Activated CD8-positive, alpha-beta T cell treated with anti-CD3 and anti-CD28 coated beads, Interleukin-2, amount 10 ng/mL, durations not matched to agents 7 days and 5 days (primary cell): ENCODE data around the gene ZNF496. TPM values are rescaled to one million over a fixed set of nuclear protein-coding genes. Genes with fewer than 3 reads are reported as not detected.
A peak's percentile ranks its signal among the peaks of the same experiment; 100 is the strongest.
"Not testable (repeated sequence)": the region's sequence is repeated elsewhere in the genome, so short reads cannot be mapped to it uniquely, and the experiment has no call there.

ENCODE experiments used
- ATAC-seq: fragments of 150-1000 bp; cut with Tn5 transposase; one replicate; pipeline ENCODE4 v1.10.0; 2021; ENCODE audit warnings: moderate library complexity
- CTCF ChIA-PET: fragments of 350-600 bp; sonication (Branson Sonifier 250); formaldehyde crosslinking; loops from one replicate; lab custom pipeline; 2021; ENCODE audit warnings: antibody characterized with exemption; lab: Charles Lee
- POLR2A ChIA-PET: fragments of 350-600 bp; sonication (Branson Sonifier 250); formaldehyde crosslinking; loops from one replicate; lab custom pipeline; 2021; ENCODE audit warnings: antibody characterized with exemption; lab: Charles Lee
- DNase-seq: peaks from one replicate; pipeline ENCODE4 v3.0.0-alpha.2; 2020
- H3K27ac Mint-ChIP-seq: one replicate; pipeline ENCODE4 v1.8.0; 2021; ENCODE audit warnings: mild to moderate bottlenecking, mixed read lengths
- H3K27me3 Mint-ChIP-seq: one replicate; pipeline ENCODE4 v1.8.0; 2021; ENCODE audit warnings: low read depth, mixed read lengths
- H3K36me3 Mint-ChIP-seq: one replicate; pipeline ENCODE4 v1.8.0; 2021; ENCODE audit warnings: low read depth, mixed read lengths
- H3K4me1 Mint-ChIP-seq: one replicate; pipeline ENCODE4 v1.8.0; 2021; ENCODE audit warnings: low read depth, mixed read lengths
- H3K4me3 Mint-ChIP-seq: one replicate; pipeline ENCODE4 v1.8.0; 2021; ENCODE audit warnings: mild to moderate bottlenecking, mixed read lengths
- H3K9me3 Mint-ChIP-seq: one replicate; pipeline ENCODE4 v1.8.0; 2022; ENCODE audit warnings: mixed read lengths; ENCODE audit not compliant: insufficient read depth
- total RNA-seq, 2 experiments: library from RNA; stranded (reverse); gene quantifications; one replicate each; pipeline ENCODE4 v1.2.3, GENCODE V29; 2021

The ZNF496 gene
- total RNA-seq, 2 experiments from 2014 or later: 20.5 to 22.0 TPM

- CTCF ChIA-PET: no interaction called here
- Mint-ChIP-seq H3K9me3 (no peaks in the 10 kb centered on the region), H3K27me3 (peaks cover 9% of the 10 kb centered on the region), H3K36me3 (no peaks in the 10 kb centered on the region), H3K27ac (no peak overlapping the region), H3K4me1 (peaks cover 6% of the 10 kb centered on the region), H3K4me3 (no peak overlapping the region)
- POLR2A ChIA-PET: no interaction called here
- ATAC-seq (no peak), DNase-seq (no peak)
These were observed 25.5 kb upstream of the ZNF496 start for GRCh38 chr1:247357052-247357780.

- POLR2A ChIA-PET, H3K36me3 Mint-ChIP-seq: not testable (repeated sequence)
These were observed 23.5 kb upstream of the ZNF496 start for GRCh38 chr1:247355160-247355559.

GRCh38 chr1:247352175-247352574 is 20.5 kb upstream of the ZNF496 start:
- Mint-ChIP-seq H3K9me3 (no peaks in the 10 kb centered on the region), H3K4me1 (peaks cover 12% of the 10 kb centered on the region), H3K4me3 (no peak overlapping the region), H3K27me3 (peaks cover 4% of the 10 kb centered on the region), H3K27ac (no peak overlapping the region), H3K36me3 (no peaks in the 10 kb centered on the region)
- ChIA-PET CTCF (no interaction called here), POLR2A (no interaction called here)
- DNase-seq (no peak), ATAC-seq (no peak)

More at GRCh38 chr1:247355160-247355559, 23.5 kb upstream of the ZNF496 start:
- not testable (repeated sequence) for DNase-seq, H3K9me3 Mint-ChIP-seq, H3K27ac Mint-ChIP-seq, H3K27me3 Mint-ChIP-seq, H3K4me1 Mint-ChIP-seq, ATAC-seq, H3K4me3 Mint-ChIP-seq
- CTCF ChIA-PET: interaction anchor here (1.1 kb wide), 1 partner anchor 18 kb away, joined by 5 read pairs; no protein-coding TSS in a partner anchor

DNA sequence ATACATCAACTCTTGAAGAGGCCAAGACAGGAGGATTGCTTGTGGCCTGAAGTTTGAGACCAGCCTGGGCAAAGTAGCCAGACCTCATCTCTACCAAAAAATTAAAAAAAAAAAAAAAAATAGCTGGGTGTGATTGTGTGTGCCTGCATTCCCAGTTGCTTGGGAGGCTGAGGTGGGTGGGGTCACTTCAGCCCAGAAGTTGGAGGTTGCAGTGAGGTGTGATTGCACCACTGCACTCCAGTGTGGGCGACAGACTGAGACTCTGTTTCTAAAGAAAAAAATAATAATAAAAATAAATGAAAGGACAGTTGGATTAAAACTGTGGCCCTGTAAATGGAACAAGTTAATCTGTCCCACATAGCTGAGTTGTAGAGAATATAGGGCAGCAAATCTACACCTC is 18.9 kb upstream of the ZNF496 start:
- DNase-seq: no peak
- ChIA-PET CTCF (interaction anchor here (1.2 kb wide), 1 partner anchor 22 kb away, joined by 3 read pairs; no protein-coding TSS in a partner anchor), POLR2A (interaction anchor here (1.1 kb wide), 1 partner anchor 9 kb away, joined by 3 read pairs; no protein-coding TSS in a partner anchor)
- Mint-ChIP-seq H3K27ac (no peak overlapping the region), H3K9me3 (no peaks in the 10 kb centered on the region), H3K36me3 (no peaks in the 10 kb centered on the region), H3K4me3 (no peak overlapping the region), H3K4me1 (peaks cover 12% of the 10 kb centered on the region), H3K27me3 (peaks cover 4% of the 10 kb centered on the region)
- no peak for ATAC-seq

DNA sequence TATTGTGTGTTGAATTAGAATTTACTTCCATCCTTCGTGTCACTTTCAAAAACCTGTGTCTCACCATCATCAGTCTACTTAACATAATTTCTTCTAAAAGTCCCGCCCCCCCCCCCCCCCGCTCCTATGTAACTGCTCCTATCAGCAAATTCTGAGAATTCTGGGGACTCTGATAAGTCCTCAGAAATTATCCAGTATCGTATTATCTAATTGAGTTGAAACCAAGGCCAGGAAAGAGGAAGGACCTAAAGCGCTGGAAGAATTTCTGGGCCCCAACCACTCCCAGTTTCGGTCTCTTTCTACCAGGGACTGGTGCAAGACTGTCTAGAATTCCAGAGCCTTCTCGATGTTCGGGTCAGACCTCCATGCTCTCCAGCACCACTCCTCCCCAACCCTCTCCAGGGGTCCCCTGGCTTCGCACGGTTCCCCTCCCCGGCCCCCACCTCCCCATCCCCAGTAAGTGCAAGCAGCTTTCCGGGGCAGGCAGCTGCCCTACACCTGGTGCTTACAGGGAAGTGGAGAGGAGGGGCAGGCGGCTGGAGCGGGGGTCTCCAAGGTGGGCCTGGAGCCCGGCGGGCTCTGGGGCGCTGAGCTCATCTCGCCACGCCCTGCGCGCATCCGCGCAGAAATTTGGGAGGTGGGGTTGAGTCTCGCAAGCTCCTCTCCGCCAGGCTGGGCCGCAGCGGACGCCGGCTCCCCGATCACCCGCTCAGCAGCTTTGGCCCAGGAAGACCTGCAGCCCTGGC is 16.0 kb upstream of the ZNF496 start:
- ChIA-PET POLR2A (no interaction called here), CTCF (no interaction called here)
- no peak for ATAC-seq
- DNase-seq: no peak
- Mint-ChIP-seq H3K9me3 (no peaks in the 10 kb centered on the region), H3K27me3 (no peaks in the 10 kb centered on the region), H3K4me3 (peak overlapping the region; percentile 8), H3K4me1 (peaks cover 19% of the 10 kb centered on the region), H3K36me3 (no peaks in the 10 kb centered on the region), H3K27ac (no peak overlapping the region)

GRCh38 chr1:247345881-247346280 is 14.2 kb upstream of the ZNF496 start:
- DNase-seq (no peak), ATAC-seq (no peak)
- ChIA-PET POLR2A (no interaction called here), CTCF (no interaction called here)
- H3K9me3 Mint-ChIP-seq: no peaks in the 10 kb centered on the region
- H3K4me3 Mint-ChIP-seq: no peak overlapping the region
- H3K27me3 Mint-ChIP-seq: no peaks in the 10 kb centered on the region
- H3K36me3 Mint-ChIP-seq: no peaks in the 10 kb centered on the region
- peaks cover 19% of the 10 kb centered on the region for H3K4me1 Mint-ChIP-seq
- no peak overlapping the region for H3K27ac Mint-ChIP-seq

DNA sequence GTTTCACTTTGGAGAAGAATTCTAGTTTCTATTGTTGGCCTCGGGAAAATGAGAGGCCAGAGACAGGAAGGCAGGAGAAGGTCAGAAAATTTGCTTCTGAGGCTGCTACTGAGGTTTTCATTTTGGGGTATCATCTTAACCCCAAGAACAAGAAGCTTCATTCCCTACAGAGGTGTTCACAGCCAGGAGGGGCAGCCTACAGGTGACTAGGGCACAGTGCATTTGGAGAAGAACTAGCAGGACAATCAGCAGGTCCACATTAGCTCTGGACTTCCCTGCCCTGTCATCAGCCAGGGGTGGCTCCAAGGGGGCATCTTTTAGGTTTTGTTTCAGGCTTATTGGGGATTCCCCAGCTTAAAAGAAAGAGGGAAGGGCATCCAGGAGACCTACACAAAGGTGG is 12.1 kb upstream of the ZNF496 start:
- Mint-ChIP-seq H3K9me3 (no peaks in the 10 kb centered on the region), H3K27ac (no peak overlapping the region), H3K4me3 (no peak overlapping the region), H3K4me1 (peaks cover 14% of the 10 kb centered on the region), H3K36me3 (no peaks in the 10 kb centered on the region), H3K27me3 (no peaks in the 10 kb centered on the region)
- POLR2A ChIA-PET: interaction anchor here (0.7 kb wide), 1 partner anchor 29 kb away, joined by 3 read pairs; no protein-coding TSS in a partner anchor
- CTCF ChIA-PET: interaction anchor here (1.0 kb wide), 1 partner anchor 143 kb away, joined by 3 read pairs; no protein-coding TSS in a partner anchor
- DNase-seq: no peak
- ATAC-seq: no peak

GRCh38 chr1:247338723-247339275 is 7.1 kb upstream of the ZNF496 start:
- H3K4me3 Mint-ChIP-seq: no peak overlapping the region
- ATAC-seq (no peak), DNase-seq (no peak)
- ChIA-PET CTCF (no interaction called here), POLR2A (no interaction called here)
- H3K9me3 Mint-ChIP-seq: no peaks in the 10 kb centered on the region
- peaks cover 43% of the 10 kb centered on the region for H3K4me1 Mint-ChIP-seq
- no peaks in the 10 kb centered on the region for H3K27me3 Mint-ChIP-seq
- H3K36me3 Mint-ChIP-seq: peaks cover 2% of the 10 kb centered on the region
- no peak overlapping the region for H3K27ac Mint-ChIP-seq

GRCh38 chr1:247337961-247338360 is 6.3 kb upstream of the ZNF496 start:
- POLR2A ChIA-PET: no interaction called here
- Mint-ChIP-seq H3K27me3 (no peaks in the 10 kb centered on the region), H3K27ac (no peak overlapping the region), H3K4me1 (peaks cover 43% of the 10 kb centered on the region), H3K4me3 (no peak overlapping the region), H3K36me3 (peaks cover 2% of the 10 kb centered on the region), H3K9me3 (no peaks in the 10 kb centered on the region)
- no peak for DNase-seq
- no peak for ATAC-seq
- CTCF ChIA-PET: no interaction called here

DNA sequence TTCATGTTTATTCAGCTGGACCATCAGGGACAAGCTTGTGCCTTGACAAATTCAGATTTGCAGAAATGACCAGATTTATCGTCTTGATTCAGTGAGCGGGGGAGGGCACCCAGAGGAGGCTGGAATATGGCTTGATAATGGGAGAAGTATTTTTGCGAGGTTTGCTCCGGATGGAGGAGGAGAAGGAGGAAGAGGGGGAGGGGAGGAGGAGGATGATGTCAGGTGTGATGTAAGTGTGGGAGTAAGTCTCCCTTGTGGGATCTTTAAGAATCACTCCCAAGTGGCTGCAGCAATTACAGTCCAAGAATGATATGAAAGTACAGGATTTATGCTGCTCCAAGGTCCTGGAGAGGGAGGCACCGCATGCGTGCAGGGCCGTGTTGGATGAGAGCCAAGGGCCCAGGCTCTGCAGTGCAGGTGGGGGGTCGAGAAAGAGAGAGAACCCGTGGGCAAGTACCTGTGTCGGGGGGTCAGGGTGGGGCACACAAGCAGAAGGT is 5.6 kb upstream of the ZNF496 start:
- DNase-seq (no peak), ATAC-seq (no peak)
- H3K36me3 Mint-ChIP-seq: peaks cover 4% of the 10 kb centered on the region
- no peak overlapping the region for H3K27ac Mint-ChIP-seq
- no peaks in the 10 kb centered on the region for H3K27me3 Mint-ChIP-seq
- H3K4me1 Mint-ChIP-seq: peaks cover 48% of the 10 kb centered on the region
- no peaks in the 10 kb centered on the region for H3K9me3 Mint-ChIP-seq
- no peak overlapping the region for H3K4me3 Mint-ChIP-seq
- ChIA-PET POLR2A (interaction anchor here (1.0 to 1.2 kb wide), 2 partner anchors 11 to 127 kb away, joined by 4 read pairs; no protein-coding TSS in a partner anchor), CTCF (interaction anchor here (0.6 to 1.3 kb wide), 3 partner anchors 20 to 83 kb away, joined by 3 read pairs; no protein-coding TSS in a partner anchor)

DNA sequence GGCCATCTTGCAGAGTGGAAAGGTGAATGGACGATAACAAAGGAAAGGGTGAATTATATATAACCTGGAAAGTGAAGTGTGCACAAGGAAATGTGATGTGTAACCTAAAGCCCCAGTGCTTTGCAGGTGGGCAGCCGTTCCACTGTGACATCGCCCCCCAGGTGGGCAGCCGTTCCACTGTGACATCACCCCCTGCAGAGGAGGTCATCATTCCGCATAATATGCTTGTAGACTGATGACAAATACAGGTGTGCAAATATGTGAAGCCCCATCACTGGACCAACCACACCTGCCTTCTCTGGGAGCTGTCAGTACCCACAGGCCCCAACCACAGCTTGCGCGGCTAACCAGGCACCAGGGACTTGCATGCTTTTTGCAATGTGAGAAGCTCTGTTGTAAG is 4.7 kb upstream of the ZNF496 start:
- Mint-ChIP-seq H3K27ac (no peak overlapping the region), H3K4me1 (peaks cover 49% of the 10 kb centered on the region), H3K27me3 (no peaks in the 10 kb centered on the region)

More for the DNA sequence above, 4.7 kb upstream of the ZNF496 start:
- CTCF ChIA-PET: interaction anchor here (0.8 to 1.3 kb wide), 2 partner anchors 19 to 37 kb away, joined by 3 read pairs; no protein-coding TSS in a partner anchor
- DNase-seq (no peak), ATAC-seq (no peak)
- POLR2A ChIA-PET: interaction anchor here (1.0 to 1.2 kb wide), 2 partner anchors 10 to 126 kb away, joined by 4 read pairs; no protein-coding TSS in a partner anchor
- H3K9me3 Mint-ChIP-seq: no peaks in the 10 kb centered on the region
- peaks cover 4% of the 10 kb centered on the region for H3K36me3 Mint-ChIP-seq
- H3K4me3 Mint-ChIP-seq: no peak overlapping the region
